ENCODE data around the gene PCDHB7. TPM values are rescaled to one million over a fixed set of nuclear protein-coding genes. Genes with fewer than 3 reads are reported as not detected.
"Not testable (repeated sequence)": the region's sequence is repeated elsewhere in the genome, so short reads cannot be mapped to it uniquely, and the experiment has no call there.

PCDHB7 gene
- total RNA-seq, 2 experiments from 2014 or later, result not detected

- H3K36me3 Mint-ChIP-seq, result no peaks in the 10 kb centered on the region
- POLR2A ChIA-PET, result interaction anchor here (0.7 kb wide), 1 partner anchor 116 kb away, joined by 3 read pairs; no protein-coding TSS in a partner anchor
- no peak within 1 kb of the TSS for H3K4me3 Mint-ChIP-seq
- peaks cover 7% of the 10 kb centered on the region for H3K27me3 Mint-ChIP-seq
- DNase-seq, result no peak
- peaks cover 1% of the 10 kb centered on the region for H3K4me1 Mint-ChIP-seq
- peaks cover 9% of the 10 kb centered on the region for H3K9me3 Mint-ChIP-seq
- no peak within 1 kb of the TSS for H3K27ac Mint-ChIP-seq
- ATAC-seq (ENCODE audit: low read depth), result no peak
Measured at GRCh38 chr5:141223112-141223783, 50.8 kb downstream of the PCDHB7 start, which contains the start of gene PCDHB14. Gene PCDHB14, plus strand, starts transcription at chr5:141223343. Its CDS starts 163 bp downstream, at chr5:141223506.

DNA sequence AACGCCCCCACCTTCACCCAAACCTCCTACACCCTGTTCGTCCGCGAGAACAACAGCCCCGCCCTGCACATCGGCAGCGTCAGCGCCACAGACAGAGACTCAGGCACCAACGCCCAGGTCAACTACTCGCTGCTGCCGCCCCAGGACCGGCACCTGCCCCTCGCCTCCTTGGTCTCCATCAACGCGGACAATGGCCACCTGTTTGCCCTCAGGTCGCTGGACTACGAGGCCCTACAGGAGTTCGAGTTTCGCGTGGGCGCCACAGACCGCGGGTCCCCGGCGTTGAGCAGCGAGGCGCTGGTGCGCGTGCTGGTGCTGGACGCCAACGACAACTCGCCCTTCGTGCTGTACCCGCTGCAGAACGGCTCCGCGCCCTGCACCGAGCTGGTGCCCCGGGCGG, 52.4 kb downstream of the PCDHB7 start:
- H3K27ac Mint-ChIP-seq; H3K27me3 Mint-ChIP-seq; H3K36me3 Mint-ChIP-seq; POLR2A ChIA-PET; H3K9me3 Mint-ChIP-seq; H3K4me3 Mint-ChIP-seq; DNase-seq; H3K4me1 Mint-ChIP-seq; ATAC-seq (ENCODE audit: low read depth): not testable (repeated sequence)

DNA sequence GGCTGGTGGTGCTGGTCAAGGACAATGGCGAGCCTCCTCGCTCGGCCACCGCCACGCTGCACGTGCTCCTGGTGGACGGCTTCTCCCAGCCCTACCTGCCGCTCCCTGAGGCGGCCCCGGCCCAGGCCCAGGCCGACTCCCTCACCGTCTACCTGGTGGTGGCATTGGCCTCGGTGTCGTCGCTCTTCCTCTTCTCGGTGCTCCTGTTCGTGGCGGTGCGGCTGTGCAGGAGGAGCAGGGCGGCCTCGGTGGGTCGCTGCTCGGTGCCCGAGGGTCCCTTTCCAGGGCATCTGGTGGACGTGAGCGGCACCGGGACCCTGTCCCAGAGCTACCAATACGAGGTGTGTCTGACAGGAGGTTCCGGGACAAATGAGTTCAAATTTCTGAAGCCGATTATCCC, 53.0 kb downstream of the PCDHB7 start:
- H3K27ac Mint-ChIP-seq; DNase-seq; ATAC-seq (ENCODE audit: low read depth); H3K4me3 Mint-ChIP-seq; H3K4me1 Mint-ChIP-seq; H3K36me3 Mint-ChIP-seq; POLR2A ChIA-PET; H3K27me3 Mint-ChIP-seq; H3K9me3 Mint-ChIP-seq: not testable (repeated sequence)

Other genes starting within 250 kb of the PCDHB7 start
- not detected for gene PCDHAC1, start 246.3 kb upstream of the PCDHB7 start, total RNA-seq
- not detected for gene PCDHAC2, start 206.2 kb upstream of the PCDHB7 start, total RNA-seq
- gene PCDHB1, start 121.3 kb upstream of the PCDHB7 start, total RNA-seq, result not detected
- not detected for gene PCDHB2, start 78.0 kb upstream of the PCDHB7 start, total RNA-seq
- gene PCDHB3, start 72.2 kb upstream of the PCDHB7 start, total RNA-seq, result not detected
- gene PCDHB4, start 50.8 kb upstream of the PCDHB7 start, total RNA-seq, result not detected
- not detected for gene PCDHB5, start 37.4 kb upstream of the PCDHB7 start, total RNA-seq
- gene PCDHB6, start 22.6 kb upstream of the PCDHB7 start, total RNA-seq, result not detected
- not detected for gene PCDHB8, start 5.1 kb downstream of the PCDHB7 start, total RNA-seq
- gene PCDHB16, start 9.7 kb downstream of the PCDHB7 start, total RNA-seq, result not detected
- not detected for gene PCDHB9, start 14.5 kb downstream of the PCDHB7 start, total RNA-seq
- not detected for gene PCDHB10, start 19.7 kb downstream of the PCDHB7 start, total RNA-seq
- gene PCDHB11, start 27.0 kb downstream of the PCDHB7 start, total RNA-seq, result not detected
- not detected for gene PCDHB12, start 36.1 kb downstream of the PCDHB7 start, total RNA-seq
- gene PCDHB13, start 41.3 kb downstream of the PCDHB7 start, total RNA-seq, result not detected
- gene PCDHB14, start 50.7 kb downstream of the PCDHB7 start, total RNA-seq, result under 1 TPM in 1 of 2 experiments, not detected in 1; 0.06 TPM
- under 1 TPM in 1 of 2 experiments, not detected in 1; 0.06 TPM for gene PCDHB15, start 72.8 kb downstream of the PCDHB7 start, total RNA-seq
- 1 to 10 TPM in 1 of 2 experiments, under 1 TPM in 1; 0.99 to 1.3 TPM for gene SLC25A2, start 131.4 kb downstream of the PCDHB7 start, total RNA-seq
- 10 to 100 TPM; 86.2 to 95.9 TPM for gene TAF7, start 148.1 kb downstream of the PCDHB7 start, total RNA-seq
- under 1 TPM; 0.11 to 0.31 TPM for gene PCDHGA1, start 157.9 kb downstream of the PCDHB7 start, total RNA-seq
- under 1 TPM; 0.08 to 0.09 TPM for gene PCDHGA2, start 166.1 kb downstream of the PCDHB7 start, total RNA-seq
- under 1 TPM in 1 of 2 experiments, not detected in 1; 0.14 TPM for gene PCDHGA3, start 171.2 kb downstream of the PCDHB7 start, total RNA-seq
- gene PCDHGB1, start 177.5 kb downstream of the PCDHB7 start, total RNA-seq, result not detected
- under 1 TPM; 0.25 to 0.28 TPM for gene PCDHGA4, start 182.4 kb downstream of the PCDHB7 start, total RNA-seq
- under 1 TPM; 0.64 to 0.88 TPM for gene PCDHGB2, start 187.3 kb downstream of the PCDHB7 start, total RNA-seq
- under 1 TPM; 0.23 to 0.30 TPM for gene PCDHGA5, start 191.5 kb downstream of the PCDHB7 start, total RNA-seq
- under 1 TPM; 0.44 to 0.82 TPM for gene PCDHGB3, start 197.6 kb downstream of the PCDHB7 start, total RNA-seq
- under 1 TPM; 0.28 to 0.33 TPM for gene PCDHGA6, start 201.2 kb downstream of the PCDHB7 start, total RNA-seq
- gene PCDHGA7, start 210.1 kb downstream of the PCDHB7 start, total RNA-seq, result under 1 TPM; 0.26 to 0.28 TPM
- under 1 TPM in 1 of 2 experiments, not detected in 1; 0.11 TPM for gene PCDHGB4, start 215.1 kb downstream of the PCDHB7 start, total RNA-seq
- gene PCDHGA8, start 220.0 kb downstream of the PCDHB7 start, total RNA-seq, result under 1 TPM; 0.09 to 0.11 TPM
- not detected for gene PCDHGB5, start 225.3 kb downstream of the PCDHB7 start, total RNA-seq
- gene PCDHGA9, start 230.1 kb downstream of the PCDHB7 start, total RNA-seq, result under 1 TPM in 1 of 2 experiments, not detected in 1; 0.11 TPM
- gene PCDHGB6, start 235.4 kb downstream of the PCDHB7 start, total RNA-seq, result under 1 TPM; 0.11 to 0.14 TPM
- gene PCDHGA10, start 240.3 kb downstream of the PCDHB7 start, total RNA-seq, result under 1 TPM in 1 of 2 experiments, not detected in 1; 0.14 TPM
- gene PCDHGB7, start 245.0 kb downstream of the PCDHB7 start, total RNA-seq, result under 1 TPM in 1 of 2 experiments, not detected in 1; 0.11 TPM
- under 1 TPM; 0.08 to 0.09 TPM for gene PCDHGA11, start 248.4 kb downstream of the PCDHB7 start, total RNA-seq

Data from activated naive CD8-positive, alpha-beta T cell treated with anti-CD3 and anti-CD28 coated beads, Interleukin-2, amount 10 ng/mL, durations not matched to agents 7 days and 5 days (primary cell).